Ishikawa (cell line): Measurements from ENCODE around the gene DGKZ.

Experiments used
- CEBPB ChIP-seq: IDR thresholded peaks from 2 replicates; pipeline ENCODE4 v1.6.1; 2012
- CREB1 ChIP-seq: IDR thresholded peaks from 2 replicates; pipeline ENCODE4 v1.6.1; 2012; ENCODE audit warnings: low read depth
- EGR1 ChIP-seq: IDR thresholded peaks from 2 replicates; pipeline ENCODE4 v1.6.1; 2012
- NFIC ChIP-seq: IDR thresholded peaks from 2 replicates; pipeline ENCODE4 v1.6.1; 2012
- RAD21 ChIP-seq: IDR thresholded peaks from 2 replicates; pipeline ENCODE4 v1.6.1; 2012; ENCODE audit warnings: low read depth
- TCF12 ChIP-seq: IDR thresholded peaks from 2 replicates; pipeline ENCODE4 v1.6.1; 2012; ENCODE audit warnings: low read depth
- YY1 ChIP-seq: IDR thresholded peaks from 2 replicates; pipeline ENCODE4 v1.6.1; 2012; ENCODE audit warnings: low read depth
- ZBTB7A ChIP-seq: IDR thresholded peaks from 2 replicates; pipeline ENCODE4 v1.6.1; 2012; ENCODE audit warnings: low read depth
- TF ChIP-seq, protein P1 (sequence below): IDR thresholded peaks from 2 replicates; pipeline ENCODE4 v1.6.1; 2012

DNA sequence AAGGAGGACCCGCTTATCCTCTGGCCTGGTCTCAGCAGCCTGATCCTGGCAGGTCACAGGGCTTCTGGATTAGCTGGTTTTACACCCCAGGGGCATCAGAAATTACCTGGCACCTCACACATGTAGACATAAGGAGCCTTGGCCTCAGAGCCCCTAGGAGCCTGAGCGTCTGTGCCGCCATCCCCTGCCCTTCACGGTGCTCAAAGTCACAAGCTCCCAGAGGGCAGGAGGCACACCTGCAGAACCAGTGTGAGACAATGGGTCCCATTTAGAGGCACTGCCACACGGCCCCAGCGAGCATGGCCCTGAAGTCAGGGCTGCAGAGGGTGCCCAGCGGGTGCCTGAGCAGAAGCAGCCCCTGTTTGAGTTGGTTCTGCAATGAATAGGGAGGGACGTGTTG is 3.9 kb downstream of the DGKZ start:
- no peak for TF ChIP-seq RAD21
- no peak for TF ChIP-seq YY1
- TF ChIP-seq CEBPB = no peak
- TF ChIP-seq, protein P1, sequence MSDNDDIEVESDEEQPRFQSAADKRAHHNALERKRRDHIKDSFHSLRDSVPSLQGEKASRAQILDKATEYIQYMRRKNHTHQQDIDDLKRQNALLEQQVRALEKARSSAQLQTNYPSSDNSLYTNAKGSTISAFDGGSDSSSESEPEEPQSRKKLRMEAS = no peak
- no peak for TF ChIP-seq NFIC
- no peak for TF ChIP-seq EGR1
- TF ChIP-seq ZBTB7A = no peak
- no peak for TF ChIP-seq CREB1
- TF ChIP-seq TCF12 = no peak
